ENCODE measurements around the gene GNAZ. TPM values are rescaled to one million over a fixed set of nuclear protein-coding genes. Genes with fewer than 3 reads are reported as not detected.
"Not testable (repeated sequence)": the region's sequence is repeated elsewhere in the genome, so short reads cannot be mapped to it uniquely, and the experiment has no call there.

GNAZ gene
- total RNA-seq (2022), result 6.0 and 7.3 TPM in 2 replicates
- percentile 35 among the genes with signal in this experiment for Bru-seq, nascent RNA
- BruChase-seq, experiment 1, labeled RNA remaining after a 6-hour chase, result percentile 38 among the genes with signal in this experiment
- percentile 37 among the genes with signal in this experiment for BruChase-seq, experiment 2, labeled RNA remaining after a 2-hour chase
- long read RNA-seq, partial matches to known transcripts, result 0 of 4 reads
- long read RNA-seq, other reads (novel, unspliced or antisense), result 2 of 4 reads

- peaks cover 21% of the 10 kb centered on the region for H3K4me1 Mint-ChIP-seq (ENCODE audit: low read depth, unreplicated experiment)
Measured at GRCh38 chr22:23070418-23071229, at the start of gene GNAZ. GNAZ (plus strand) TSS chr22:23070519; CDS start chr22:23095696, 25,177 bp downstream.

GRCh38 chr22:23020659-23021293 is 49.5 kb upstream of the GNAZ start:
- intact Hi-C loops (cut with micrococcal nuclease; ENCODE audit: unreplicated experiment), result no loop called here
- peaks cover 2% of the 10 kb centered on the region for H3K9me3 Mint-ChIP-seq (ENCODE audit: low read depth, unreplicated experiment)
- H3K36me3 Mint-ChIP-seq (ENCODE audit: insufficient read depth, unreplicated experiment), result no peaks in the 10 kb centered on the region
- TF ChIP-seq CTCF (IDR thresholded peaks at IDR 0.05; ENCODE audit: unreplicated experiment), result no peak
- no peaks in the 10 kb centered on the region for H3K27me3 Mint-ChIP-seq (ENCODE audit: unreplicated experiment)
- no peak overlapping the region for H3K27ac Mint-ChIP-seq (ENCODE audit: unreplicated experiment)
- no peak overlapping the region for H3K4me3 Mint-ChIP-seq (ENCODE audit: low read depth, unreplicated experiment)
- no TSS peak for BruUV-seq (replicated peaks)
- no peak for DNase-seq
- no peaks in the 10 kb centered on the region for H3K4me1 Mint-ChIP-seq (ENCODE audit: low read depth, unreplicated experiment)
- CTCF ChIA-PET, result no interaction called here

More at GRCh38 chr22:23070418-23071229, at the start of gene GNAZ:
- no peak for DNase-seq
- Mint-ChIP-seq H3K4me3 (ENCODE audit: low read depth, unreplicated experiment) (peak within 1 kb of the TSS; percentile 75), H3K9me3 (ENCODE audit: low read depth, unreplicated experiment) (no peaks in the 10 kb centered on the region), H3K36me3 (ENCODE audit: insufficient read depth, unreplicated experiment) (peaks cover 14% of the 10 kb centered on the region), H3K27ac (ENCODE audit: unreplicated experiment) (peak within 1 kb of the TSS; percentile 40), H3K27me3 (ENCODE audit: unreplicated experiment) (peaks cover 41% of the 10 kb centered on the region)
- CTCF ChIA-PET, result interaction anchor here (1.2 to 2.2 kb wide), 2 partner anchors 12 to 111 kb away, joined by 4 to 6 read pairs; no protein-coding TSS in a partner anchor
- intact Hi-C loops (cut with micrococcal nuclease; ENCODE audit: unreplicated experiment), result no loop called here
- no TSS peak for BruUV-seq (replicated peaks)
- TF ChIP-seq CTCF (IDR thresholded peaks at IDR 0.05; ENCODE audit: unreplicated experiment), result no peak

GRCh38 chr22:23021660-23022353 is 48.5 kb upstream of the GNAZ start:
- H3K4me1 Mint-ChIP-seq (ENCODE audit: low read depth, unreplicated experiment); H3K4me3 Mint-ChIP-seq (ENCODE audit: low read depth, unreplicated experiment); intact Hi-C loops (cut with micrococcal nuclease; ENCODE audit: unreplicated experiment); H3K9me3 Mint-ChIP-seq (ENCODE audit: low read depth, unreplicated experiment); H3K27ac Mint-ChIP-seq (ENCODE audit: unreplicated experiment); CTCF ChIA-PET; H3K36me3 Mint-ChIP-seq (ENCODE audit: insufficient read depth, unreplicated experiment); DNase-seq; BruUV-seq (replicated peaks); H3K27me3 Mint-ChIP-seq (ENCODE audit: unreplicated experiment): not testable (repeated sequence)

- Mint-ChIP-seq H3K36me3 (ENCODE audit: insufficient read depth, unreplicated experiment) (no peaks in the 10 kb centered on the region), H3K9me3 (ENCODE audit: low read depth, unreplicated experiment) (peaks cover 2% of the 10 kb centered on the region), H3K4me3 (ENCODE audit: low read depth, unreplicated experiment) (no peak overlapping the region), H3K27ac (ENCODE audit: unreplicated experiment) (no peak overlapping the region), H3K27me3 (ENCODE audit: unreplicated experiment) (no peaks in the 10 kb centered on the region), H3K4me1 (ENCODE audit: low read depth, unreplicated experiment) (no peaks in the 10 kb centered on the region)
- no TSS peak for BruUV-seq (replicated peaks)
- no peak for DNase-seq
- intact Hi-C loops (cut with micrococcal nuclease; ENCODE audit: unreplicated experiment), result no loop called here
- TF ChIP-seq CTCF (IDR thresholded peaks at IDR 0.05; ENCODE audit: unreplicated experiment), result no peak
- CTCF ChIA-PET, result no interaction called here
Measured at GRCh38 chr22:23023294-23023693, 47.0 kb upstream of the GNAZ start.

Measured in Calu3 (cell line).